Measurements from ENCODE around the gene UFC1.

UFC1 gene

DNA sequence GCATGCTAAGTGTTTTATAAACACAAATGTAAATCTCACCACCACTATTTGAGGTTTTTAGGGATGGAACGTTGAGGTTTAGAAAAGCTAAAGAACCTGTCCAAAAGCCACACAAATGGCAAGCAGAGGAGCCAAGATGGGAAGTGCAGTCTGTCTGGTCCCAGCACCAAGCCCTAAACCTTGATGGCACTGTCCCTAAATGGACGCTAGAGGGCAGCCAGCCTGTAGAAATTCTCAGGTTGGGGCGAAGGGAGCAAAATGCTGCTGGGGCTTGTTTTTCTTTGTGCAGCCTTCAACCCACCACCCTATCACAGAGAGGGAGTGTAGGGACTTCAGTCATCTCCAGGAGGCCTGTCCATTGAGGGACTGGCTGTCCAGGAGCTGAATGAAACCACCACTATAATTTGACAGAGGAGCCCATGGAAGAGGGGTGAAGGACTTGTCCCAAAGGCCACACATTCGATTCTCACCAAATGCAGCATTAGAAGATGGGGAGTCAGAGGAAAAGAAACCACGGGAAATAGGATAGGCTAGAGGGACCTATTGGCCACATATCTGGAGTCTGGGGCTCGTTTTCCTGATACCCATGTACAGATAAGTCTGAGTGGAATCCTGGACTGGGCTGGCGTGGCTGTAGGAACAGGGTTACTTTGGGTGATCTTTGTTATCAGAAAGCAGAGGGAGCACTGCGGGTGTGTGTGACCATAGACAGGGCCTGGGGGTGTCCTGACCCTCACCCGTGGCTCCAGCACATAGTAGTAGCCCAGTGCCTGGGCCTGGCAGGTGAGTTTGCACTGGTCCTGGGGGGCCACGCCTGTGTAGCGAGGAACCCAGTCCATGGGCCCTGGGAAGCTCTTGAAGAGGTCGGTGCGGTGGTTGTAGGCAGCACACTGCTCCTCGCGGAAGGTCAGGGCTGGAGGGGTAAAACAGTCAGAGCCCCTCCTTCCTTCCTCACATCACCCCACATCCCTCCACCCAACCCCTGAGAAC lies 39.0 kb downstream of the UFC1 start:
- peak; percentile 86 for DNase-seq (ENCODE audit: low read depth, low spot score)

GRCh38 chr1:161193561-161194235 lies 39.9 kb downstream of the UFC1 start:
- DNase-seq (ENCODE audit: low read depth, low spot score) = no peak

DNA sequence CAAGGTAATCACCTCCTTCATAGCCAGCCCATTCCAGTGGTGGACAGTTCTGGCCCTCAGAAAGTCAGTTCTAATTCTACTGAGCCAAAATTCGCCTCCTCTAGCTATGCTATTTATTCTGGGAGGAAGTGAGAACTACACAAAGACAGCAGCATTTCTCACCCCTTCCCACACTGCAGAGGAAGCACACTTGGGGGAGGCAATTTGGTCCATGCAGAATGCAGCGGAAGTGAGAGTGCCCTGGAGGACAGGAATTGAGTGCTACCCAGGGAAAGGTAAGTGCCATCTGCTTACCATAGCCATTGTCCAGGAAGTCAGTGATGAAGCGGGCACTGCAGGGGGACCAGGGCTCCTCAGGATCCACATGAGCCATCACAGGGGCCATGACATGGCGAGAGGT lies 41.4 kb downstream of the UFC1 start:
- no peak for DNase-seq (ENCODE audit: low read depth, low spot score)

DNA sequence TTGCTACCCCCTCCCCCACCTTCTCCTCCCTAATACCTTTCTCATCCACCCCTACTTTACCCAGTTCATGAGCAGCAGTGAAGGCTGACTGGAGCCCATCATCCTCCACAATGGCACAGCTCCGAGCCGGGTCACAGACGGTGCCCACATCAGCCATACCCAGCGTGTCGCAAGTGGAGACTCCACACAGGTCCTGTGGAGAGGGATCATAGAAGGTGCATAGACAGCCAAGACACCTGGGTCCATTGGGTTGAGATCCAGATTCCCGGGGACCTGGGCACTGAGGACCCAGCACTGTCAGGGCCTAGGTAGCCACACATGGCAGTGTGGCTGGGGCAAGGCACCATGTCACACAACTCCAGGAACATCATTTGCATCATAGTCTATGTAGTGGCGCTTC lies 42.3 kb downstream of the UFC1 start:
- no peak for DNase-seq (ENCODE audit: low read depth, low spot score)

DNA sequence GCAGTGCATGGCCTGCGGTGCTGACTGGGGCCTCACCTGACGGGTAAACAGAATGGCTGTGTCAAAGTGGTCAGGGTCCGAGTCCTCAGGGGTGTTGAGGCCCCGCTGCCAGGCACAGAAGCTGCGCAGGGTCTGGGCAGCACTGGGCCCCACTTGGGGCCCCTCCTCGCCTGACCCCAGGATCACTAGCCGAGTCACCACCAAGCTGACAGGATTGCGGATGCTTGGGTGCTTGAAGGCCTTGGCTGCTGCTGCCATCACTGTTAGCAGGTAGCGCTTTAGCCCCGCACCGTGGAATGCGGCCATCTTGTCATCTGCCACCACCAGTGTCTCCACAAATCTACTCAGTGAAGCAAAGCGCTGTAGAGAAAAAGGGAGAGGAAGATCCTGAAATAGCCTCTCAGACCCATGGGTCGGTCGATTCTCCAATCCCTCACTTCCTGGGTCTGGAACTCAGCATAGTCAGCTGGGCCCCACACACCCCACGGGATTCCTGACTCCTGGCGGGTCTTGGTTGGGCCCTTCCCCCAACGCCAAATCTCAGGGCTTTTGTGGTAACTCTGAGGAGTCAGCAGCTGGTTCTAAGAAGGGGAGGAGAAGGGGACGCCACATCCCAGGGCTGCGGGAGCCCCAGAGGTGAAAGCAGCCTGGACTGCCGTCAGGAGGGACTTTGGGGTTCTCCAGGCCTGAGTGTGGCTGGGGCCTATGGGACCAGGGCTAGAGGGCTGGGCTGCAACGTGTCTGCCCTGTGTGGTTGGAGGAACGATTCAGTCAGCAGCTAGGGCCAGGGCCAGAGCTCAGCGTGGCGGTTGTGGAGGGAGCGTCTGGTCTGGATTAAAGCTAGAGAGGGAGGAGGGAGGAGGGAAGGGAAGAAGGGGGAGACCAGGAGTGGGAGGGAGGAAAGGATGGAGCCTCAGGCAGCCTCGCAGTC lies 43.0 kb downstream of the UFC1 start:
- DNase-seq (ENCODE audit: low read depth, low spot score) = peak; percentile 70

DNA sequence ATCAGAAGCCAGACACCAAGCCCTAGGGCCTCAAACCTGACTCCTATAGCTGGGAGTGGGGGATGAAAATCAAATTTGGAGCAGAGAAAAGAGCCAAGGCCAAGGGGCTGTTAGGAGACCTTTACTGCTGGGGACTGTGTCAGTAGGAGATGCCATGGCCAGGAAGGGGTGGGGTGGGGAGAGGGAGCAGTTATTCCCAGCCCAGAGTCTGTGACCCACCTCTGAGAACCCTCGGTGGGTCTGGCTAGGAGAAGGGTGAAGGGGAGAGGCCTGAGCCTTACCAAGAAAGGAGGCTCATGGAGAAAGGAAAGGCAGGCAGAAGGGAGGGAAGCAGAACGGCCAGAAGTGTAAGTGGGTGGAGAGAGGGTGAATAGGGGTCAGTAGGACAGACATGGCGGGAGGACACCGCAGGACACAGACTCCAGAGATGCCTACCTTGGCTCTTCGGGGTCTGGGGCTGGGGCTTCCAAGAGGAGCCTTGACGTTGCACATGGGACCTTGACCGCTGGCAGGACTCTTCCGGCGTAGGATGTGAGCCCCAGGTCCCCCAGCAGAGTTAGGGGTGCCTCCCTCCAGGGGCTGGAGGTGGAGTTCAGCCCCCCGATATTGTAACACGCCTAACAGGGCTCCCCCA lies 43.9 kb downstream of the UFC1 start:
- no peak for DNase-seq (ENCODE audit: low read depth, low spot score)

GRCh38 chr1:161198194-161198896 lies 44.6 kb downstream of the UFC1 start:
- DNase-seq (ENCODE audit: low read depth, low spot score) = peak; percentile 79

DNA sequence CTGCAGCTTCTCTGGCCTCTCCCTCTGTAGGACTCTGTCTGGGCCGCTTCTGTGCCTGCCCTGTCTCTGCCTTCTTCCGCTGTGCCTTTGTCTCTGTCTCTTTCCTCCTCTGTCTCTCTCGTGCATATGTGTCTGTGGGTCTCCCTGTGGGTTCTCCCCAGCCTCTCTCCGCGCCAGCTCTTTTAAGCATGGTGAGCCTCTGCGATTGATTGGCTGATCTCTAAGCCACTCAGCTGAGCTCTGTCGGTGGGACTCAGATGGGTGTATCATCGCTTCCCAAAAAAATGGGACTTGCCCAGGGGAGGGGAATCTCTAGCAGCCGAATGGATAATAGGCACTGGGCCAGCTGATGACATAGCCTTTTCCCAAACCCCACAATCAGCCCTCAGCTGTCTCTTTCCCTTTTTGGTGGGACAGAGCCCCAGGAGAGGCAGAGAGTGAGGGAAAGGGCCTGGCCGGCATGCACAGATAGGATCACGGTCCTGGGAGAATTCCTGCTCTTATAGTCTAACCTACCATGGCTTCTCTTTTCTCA lies 45.2 kb downstream of the UFC1 start, which contains the start of gene ADAMTS4:
Gene ADAMTS4 (minus strand): TSS at position 158 of the 535 bp plus-strand sequence. CDS start 427 bp downstream, outside the sequence.
- peak; percentile 56 for DNase-seq (ENCODE audit: low read depth, low spot score)

DNA sequence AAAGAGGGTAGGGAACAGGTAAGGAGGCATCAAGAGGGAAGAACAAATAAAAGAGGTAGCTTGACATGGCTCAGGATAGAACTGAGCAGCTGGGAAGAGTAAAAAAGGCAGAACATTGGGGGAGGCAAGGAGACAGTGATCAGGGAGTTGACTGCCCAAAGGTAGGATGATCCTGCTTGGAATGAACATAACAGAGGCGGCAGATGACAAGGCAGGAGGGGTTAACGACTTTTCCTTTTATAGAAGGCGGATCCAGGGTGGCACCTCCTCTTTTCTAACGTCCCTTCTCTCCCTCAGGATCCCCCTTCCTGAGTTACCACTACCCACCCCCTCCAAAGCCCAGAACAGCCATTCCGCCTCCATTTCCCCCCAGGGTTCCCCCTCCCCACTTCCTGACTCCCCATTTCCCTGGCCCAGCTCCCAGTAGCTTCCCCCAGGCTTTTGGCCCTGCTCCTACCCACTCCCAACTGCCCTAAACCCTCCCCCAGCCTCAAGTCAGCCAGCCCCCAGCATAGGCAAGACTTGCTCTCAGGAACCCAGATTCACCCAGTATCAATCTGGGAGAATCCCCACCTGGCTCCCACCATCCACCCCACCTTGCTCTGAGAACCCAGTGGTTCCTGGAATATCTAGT lies 45.8 kb downstream of the UFC1 start:
- no peak for DNase-seq (ENCODE audit: low read depth, low spot score)

GRCh38 chr1:161200421-161200991 lies 46.7 kb downstream of the UFC1 start:
- DNase-seq (ENCODE audit: low read depth, low spot score) = no peak

DNA sequence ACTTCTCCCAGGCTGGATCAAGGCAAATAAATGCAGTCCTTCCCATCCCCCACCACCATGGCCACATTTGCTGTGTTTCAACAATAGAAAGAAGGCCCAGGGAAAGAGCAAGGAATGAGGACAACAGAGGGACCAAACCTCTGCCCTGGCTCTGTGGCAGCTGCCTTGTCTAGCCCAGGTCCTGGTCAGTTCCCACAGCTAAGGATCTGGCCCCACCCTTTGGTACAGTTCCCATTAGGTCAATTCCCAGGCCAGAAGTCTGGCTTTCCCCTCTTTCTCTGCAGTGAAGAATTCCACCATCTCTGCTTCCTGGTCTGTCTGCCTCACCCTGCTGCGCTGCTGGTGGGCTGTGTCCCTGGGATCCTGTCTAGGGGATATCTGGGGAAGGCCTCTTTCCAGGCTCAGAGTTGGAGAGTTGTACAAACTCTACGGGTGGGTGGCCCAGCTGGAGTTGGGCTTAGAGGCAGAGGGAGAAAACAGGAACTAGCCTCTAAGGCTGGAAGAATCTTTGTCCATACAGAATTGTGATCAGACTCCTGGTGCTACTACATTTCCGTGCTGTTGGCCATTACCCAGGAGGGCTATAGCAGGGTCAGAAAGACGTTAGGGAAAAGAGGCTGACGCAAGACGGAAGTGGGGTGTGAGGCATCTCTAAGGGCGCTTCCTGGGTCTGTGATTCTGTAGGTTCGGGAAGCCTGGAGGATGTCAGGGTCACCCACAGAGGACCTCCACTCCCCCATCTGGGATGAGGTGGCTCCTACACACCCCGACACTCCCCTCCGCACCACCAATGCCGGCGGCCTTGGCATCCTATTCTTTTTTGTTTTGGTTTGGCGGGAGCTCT lies 47.4 kb downstream of the UFC1 start:
- no peak for DNase-seq (ENCODE audit: low read depth, low spot score)

DNA sequence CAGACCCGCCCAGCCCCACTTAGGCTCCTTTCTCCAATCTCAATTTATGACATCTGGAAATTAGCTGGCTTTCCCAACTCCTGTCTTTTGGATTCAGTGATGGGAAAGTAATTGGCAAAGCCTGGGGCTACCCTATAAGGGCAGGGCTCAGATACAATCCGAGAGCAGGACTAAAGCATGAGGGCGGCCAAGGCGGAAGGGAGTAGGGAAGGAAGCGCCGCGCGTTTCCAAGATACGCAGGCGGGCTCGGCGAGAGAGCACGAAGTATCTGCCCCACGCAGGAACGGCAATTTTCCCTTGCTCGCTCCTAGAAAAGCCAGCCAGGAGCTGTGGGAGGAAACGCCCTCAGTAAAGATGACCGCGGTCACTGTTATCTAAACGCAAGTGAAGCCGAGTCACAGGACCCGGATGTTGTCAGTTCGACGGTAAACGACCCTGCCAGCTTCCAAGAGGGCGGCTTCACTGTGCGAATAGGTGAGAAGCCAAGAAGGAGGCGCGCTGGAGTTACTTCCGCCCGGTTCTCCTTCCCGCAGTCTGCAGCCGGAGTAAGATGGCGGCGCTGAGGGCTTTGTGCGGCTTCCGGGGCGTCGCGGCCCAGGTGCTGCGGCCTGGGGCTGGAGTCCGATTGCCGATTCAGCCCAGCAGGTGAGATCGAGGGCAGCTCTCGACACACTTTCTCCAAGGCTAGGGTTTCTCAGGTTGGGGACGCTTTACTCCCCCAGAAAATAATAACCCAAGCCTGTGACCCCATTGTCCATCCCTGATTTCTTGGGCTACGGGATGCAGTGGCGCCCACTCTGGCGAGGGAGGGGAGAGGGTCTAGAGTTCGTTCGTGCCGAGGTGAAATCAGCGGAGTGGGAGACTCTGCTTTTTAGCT lies 48.3 kb downstream of the UFC1 start, which contains the start of gene NDUFS2:
Gene NDUFS2 (plus strand): TSS at position 532 of the 877 bp plus-strand sequence. CDS start 19 bp downstream, at position 551.
- peak; percentile 99 for DNase-seq (ENCODE audit: low read depth, low spot score)

DNA sequence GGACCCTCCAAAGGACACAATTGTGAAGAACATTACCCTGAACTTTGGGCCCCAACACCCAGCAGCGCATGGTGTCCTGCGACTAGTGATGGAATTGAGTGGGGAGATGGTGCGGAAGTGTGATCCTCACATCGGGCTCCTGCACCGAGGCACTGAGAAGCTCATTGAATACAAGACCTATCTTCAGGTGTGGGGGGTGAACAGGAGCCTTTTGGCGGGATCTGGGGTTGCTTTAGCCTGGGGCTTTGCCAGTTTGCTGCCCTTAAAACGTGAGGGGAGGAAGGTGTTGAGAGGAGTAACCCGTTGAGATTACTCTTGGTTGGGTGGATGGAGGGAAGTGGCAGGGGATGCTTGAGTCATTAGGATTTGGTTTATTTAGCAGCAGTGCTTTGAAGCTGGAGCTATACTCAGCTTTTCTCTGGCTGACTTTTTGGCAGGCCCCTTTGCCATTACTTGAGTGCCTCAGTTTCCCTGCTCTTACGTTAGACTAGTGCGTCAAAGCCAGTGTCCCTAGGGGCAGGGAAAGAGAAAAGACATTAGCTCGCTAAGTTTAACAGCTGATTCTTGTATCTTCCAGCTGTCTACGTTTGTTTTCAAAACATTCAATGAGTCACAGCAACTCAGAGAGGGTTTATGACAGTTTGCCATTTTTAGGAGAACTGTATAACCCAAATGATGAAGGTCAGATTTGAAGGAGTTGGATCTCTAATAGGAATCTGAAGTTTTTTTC lies 52.8 kb downstream of the UFC1 start:
- no peak for DNase-seq (ENCODE audit: low read depth, low spot score)

GRCh38 chr1:161207173-161207572 lies 53.4 kb downstream of the UFC1 start:
- DNase-seq (ENCODE audit: low read depth, low spot score) = no peak

All from ELF-1 (cell line).